HG02943 (cell line): ENCODE measurements around the gene ALLC.

Experiments used
- ATAC-seq: cut with Tn5 transposase; IDR thresholded peaks from one replicate; pipeline ENCODE4 v1.9.1; 2021; ENCODE audit warnings: mild to moderate bottlenecking, low read depth, moderate library complexity; ENCODE audit not compliant: unreplicated experiment

The ALLC gene

DNA sequence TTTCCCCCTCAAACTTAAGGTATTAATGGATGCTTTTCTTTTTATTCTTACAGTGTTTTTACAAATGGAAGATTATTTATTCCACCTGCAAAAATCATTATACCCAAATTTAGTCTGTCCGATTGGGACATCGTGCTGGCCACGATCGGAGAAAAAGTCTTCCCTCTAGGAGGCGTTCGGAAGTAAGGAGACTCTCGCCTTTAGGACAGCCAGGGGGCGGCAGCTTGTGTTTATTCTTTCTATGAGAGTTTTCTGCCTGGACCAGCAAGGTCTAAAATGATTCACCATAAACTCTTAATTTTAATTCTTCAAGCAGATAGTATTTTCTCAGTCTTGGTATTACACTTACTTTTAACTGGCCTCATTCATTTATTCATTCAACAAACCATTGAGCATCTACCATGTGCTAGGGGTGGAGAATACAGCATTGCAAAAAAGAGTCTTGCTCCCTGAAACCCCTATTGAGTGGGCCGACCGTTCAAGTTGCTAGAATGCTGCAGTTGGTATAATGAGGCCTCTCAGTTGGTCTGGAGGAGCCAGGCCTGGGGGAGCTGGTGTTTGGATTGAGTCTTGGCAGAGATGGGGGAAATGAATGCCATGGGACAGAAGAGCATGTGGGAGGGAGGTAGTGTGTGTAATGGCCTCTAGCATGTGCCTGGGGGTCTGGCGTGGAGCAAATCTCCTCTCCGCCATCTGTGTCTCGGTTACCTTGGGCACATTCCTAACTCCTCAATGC is 84.0 kb downstream of the ALLC start:
- ATAC-seq: no peak

DNA sequence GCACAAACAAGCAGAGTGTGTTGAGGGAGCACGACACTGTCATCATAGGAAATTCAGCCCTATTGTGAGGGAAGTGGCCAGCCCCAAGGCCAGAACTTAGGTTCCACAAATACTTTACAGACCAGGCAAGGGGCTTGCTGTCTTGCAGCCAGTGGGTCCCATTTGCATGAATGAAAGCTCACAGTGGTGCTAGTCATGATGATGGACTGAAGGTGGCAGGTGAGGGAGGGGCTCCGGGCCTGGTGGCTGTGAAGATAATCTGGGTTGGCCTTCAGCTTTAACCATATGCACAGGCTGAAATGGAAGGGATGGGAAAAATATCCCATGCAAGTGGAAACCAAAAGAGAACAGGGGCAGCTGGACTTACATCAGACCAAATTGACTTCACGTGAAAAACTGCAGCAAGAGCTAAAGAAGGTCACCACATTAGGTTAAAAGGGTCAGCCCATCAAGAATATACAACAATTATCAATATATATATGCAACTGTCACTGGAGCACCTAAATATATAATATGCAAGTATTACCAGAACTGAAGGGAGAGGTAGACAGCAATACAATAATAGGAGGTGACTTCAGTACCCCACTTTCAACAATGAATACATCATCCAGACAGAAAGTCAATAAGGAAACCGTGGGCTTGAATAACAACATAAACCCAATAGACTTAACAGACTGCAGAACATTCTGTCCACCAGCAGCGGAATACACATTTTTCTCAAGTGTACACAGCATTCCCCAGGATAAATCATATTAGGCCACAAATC is 84.9 kb downstream of the ALLC start:
- no peak for ATAC-seq

DNA sequence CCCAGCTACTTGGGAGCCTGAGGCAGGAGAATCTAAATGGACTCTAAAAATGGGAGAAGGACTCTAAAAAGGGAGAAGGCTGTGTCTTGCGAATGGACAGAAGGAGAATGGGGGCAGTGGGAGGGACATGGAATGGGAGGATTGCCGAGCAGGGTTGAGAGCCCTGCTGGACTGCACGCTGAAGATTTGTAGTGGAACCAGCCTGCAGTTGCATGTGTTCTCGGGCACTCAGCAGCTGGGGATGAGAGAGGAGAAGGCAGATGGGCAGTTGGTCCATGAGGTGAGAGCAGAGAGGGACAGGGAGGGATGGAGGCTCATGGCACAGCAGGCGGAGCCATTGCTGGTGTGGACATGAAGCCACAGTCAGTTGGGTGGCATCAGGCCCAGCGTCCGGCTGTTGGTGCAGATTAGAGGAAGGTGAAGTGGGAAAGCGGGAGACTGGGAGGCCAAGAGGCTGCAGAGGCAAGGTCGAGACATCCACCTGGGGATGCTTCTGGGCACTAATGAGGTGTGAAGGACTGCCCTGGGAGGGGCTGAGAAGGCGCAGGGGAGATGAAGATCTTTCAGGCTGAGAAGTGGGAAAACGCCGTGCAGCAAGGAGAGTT is 86.1 kb downstream of the ALLC start:
- ATAC-seq: no peak

DNA sequence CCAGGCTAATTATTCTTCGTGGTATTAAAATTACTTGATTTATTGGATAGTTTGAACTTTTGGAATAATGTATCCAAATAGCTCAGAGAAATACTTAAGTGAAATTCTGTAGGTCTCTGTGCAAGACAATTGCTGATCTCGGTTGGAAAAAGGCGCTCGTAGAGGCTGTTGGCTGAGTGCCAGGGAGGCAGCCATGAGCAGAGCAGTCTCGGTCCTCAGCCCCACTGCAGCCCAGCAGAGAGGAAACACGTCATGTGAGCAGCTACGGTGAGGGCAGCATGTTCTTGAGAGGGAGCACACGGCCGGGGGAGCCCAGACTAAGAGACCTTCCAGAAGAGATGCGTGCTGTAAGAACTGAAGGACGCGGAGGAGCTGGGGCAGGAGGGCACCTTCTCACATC is 87.9 kb downstream of the ALLC start:
- ATAC-seq: no peak

DNA sequence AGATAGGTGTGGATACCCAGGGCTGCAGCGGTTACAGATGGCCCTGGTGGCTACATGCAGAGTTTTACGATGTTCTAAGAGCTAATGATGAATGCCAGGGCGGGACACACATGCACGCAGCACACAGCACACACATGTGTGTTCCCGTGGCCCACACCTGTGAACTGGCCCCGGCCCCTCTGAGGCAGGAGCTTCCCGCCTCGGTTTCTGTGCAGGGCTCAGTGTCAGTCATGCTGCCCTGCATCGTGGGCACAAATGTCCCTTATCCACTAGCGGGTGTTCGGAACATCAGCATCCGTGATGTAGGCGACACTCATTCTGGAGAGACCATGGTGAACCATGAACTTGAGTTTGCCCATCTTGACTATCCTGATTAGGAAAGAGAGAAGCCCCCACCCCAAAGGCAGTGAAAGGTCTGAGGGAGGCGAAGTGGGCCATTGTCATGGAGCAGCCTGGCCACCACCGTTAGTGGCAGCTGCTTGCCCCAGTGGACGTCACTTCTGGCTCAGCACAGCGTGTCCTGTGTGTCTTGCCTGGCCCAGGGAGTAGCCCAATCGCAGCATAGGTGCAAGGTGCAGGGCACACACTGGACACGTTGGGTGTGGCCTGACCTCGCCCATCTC is 89.1 kb downstream of the ALLC start:
- ATAC-seq: no peak

DNA sequence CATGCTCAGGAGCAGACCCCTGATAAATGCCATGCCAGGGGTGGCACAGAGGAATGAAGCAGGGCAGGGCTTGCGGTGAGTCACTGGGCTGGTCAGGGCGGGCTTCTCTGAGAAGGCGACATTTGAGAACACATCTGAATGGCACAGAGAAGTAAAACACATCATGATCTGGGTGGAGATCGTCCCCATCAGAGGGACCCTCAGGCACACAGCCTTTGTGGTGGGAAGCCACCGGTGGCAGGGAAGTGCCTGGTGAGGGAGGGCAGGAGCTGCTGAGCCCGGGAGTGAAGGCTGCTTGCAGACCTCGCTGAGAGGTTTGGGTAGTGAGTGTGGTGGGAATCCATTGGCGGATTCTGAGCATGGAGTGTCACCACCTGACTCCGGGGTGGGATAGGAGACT is 89.8 kb downstream of the ALLC start:
- no peak for ATAC-seq

DNA sequence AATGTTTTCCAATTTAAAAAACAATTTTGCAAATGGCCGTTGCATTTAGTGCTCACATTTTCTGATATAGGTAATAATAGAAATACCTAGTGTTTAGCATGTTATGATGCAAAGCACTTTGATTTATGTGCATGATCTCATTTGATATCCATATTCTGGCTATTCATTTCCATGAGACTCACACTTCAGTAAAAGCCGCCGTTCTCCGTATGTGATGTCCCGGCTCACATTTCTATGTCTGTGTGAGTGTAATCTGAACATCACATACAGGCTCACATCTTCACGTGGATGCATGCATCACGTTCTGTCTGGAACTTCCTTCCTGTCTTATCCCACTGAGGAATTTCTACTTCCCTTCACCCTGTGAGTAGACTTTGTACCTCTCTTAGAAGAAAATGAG is 91.2 kb downstream of the ALLC start:
- ATAC-seq: no peak

DNA sequence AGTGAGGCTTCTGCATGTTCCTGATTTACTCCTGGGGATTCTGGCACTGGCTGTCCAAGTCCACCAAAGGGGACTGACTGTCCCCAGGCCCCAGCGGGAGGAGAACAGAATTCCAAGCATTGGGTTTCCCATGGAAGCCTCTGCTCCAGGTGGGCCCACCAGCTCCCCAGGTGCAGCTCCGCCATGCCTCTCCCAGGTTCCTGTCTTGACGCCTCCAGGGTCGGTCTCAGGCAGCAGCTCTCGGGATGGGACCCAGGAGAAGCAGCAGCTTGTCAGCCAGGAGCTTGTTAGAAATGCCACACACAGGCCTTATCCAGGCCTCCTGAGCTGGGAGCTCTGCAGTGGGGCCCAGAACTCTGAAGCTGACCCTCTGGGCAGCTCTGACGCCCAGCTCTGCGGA is 93.3 kb downstream of the ALLC start:
- ATAC-seq: no peak

DNA sequence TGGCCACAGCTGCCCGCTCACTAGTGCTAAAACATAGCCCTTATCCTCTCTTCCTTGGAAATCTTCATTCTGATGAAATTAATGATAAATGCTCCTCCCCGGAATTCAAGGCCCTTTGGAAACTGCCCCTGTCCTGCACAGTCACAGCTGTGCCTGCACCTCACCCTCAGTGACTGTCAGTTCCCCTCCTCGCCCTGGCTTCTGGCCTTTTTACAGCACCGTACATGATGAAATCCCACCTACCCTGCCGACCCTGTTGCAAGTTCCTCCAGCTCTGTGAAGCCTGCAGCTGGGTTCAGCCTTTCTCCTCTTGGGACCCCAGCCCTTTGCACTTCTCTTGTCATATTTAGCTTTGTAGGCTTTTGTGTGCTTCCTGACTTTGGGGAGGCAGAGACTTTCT is 93.8 kb downstream of the ALLC start:
- no peak for ATAC-seq
